ENCODE results near the gene GRK3.
"Not testable (repeated sequence)": the region's sequence is repeated elsewhere in the genome, so short reads cannot be mapped to it uniquely, and the experiment has no call there.

GRK3 gene

DNA sequence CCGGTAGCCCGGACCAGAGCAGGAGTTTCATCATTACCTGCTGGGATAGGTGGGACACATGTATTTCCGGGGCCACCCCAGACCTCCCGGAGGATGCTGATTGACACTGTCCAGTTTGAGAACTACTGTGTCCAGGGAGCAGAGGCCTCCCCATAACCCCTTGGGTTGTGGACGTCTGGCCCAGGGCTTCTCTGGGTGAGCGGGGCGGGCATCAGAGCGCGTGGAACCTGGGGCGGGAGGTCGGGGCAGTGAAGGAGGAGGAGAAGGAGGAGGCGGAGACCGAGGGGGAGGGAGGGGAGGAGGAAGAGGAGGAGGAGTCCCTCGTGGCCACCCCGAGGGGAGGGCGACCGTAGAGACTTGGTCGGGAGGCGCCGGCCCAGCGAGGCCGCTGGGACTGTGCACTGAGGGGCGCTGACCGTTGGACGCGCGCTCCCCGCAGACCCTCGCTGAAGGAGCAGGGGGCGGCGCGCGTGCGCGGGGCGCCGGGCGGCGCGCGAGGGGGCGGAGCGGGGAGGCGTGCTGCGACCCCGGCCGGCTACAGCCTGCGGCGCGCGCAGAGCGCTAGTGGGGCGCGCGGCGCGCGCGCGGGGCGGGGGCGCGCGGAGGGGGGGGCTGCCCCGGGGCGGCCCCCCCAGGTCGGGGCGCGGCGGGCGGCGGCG lies at the start of gene GRK3:
Gene GRK3 (plus strand): TSS at position 356 of the 659 bp plus-strand sequence. CDS start 366 bp downstream, outside the sequence.
- DNase-seq, result peak; percentile 44 to 68

- DNase-seq, result no peak
Observed at GRCh38 chr22:25518000-25518663, 46.3 kb upstream of the GRK3 start.

DNA sequence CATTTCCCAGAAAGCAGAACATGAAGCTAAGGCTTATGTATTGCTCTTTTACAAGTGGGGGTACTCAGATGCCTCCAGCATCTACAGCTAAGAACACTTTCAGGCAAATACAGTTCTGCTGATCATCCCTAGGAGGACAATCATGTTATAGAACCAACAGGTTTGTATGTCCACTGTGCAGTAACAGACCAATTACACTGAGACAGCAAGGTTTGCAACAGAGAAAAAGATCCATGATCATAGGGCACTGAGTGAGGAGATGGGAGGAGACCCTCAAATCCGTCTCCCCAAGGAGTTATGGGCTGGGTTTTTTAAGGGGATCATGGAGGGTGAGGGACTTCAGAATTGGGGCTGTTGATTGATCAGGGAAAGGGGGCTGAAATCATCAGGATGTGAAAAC lies 39.1 kb upstream of the GRK3 start:
- DNase-seq, result no peak

DNA sequence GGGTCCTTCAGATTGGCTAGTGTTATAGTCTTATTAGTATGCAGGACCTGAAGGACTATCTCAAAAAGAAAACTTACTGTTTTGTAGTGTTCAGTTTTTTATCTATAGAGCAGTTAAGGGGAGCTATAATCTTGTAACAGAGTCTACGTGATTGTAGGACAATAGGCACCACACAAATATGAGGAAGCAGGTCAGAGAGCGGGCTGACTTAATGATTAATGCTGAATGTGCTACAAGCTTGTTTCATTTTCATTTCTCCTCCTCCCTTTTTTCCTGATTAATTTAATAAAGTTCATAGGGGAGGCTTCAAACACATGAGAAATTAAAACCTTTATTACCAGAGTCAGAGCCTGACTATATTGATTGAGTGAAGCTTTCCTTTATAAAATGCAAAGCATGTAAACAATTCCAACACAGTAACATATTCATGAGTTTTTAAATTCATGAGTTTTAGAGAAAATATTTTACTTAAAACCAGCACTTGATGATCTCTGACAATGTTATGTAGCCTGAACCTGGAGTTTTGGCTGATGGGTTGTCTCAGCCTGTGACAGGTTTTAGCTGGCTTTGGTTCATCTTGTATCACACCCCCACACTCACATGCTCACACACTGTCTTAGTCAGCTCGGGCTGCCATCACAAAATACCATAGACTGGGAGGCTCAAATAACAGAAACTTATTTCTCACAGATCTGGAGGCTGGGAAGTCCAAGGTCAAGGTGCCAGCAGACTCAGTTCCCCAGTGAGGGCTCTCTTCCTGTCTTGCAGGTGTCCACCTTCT lies 38.5 kb upstream of the GRK3 start:
- DNase-seq, result not testable (repeated sequence)

DNA sequence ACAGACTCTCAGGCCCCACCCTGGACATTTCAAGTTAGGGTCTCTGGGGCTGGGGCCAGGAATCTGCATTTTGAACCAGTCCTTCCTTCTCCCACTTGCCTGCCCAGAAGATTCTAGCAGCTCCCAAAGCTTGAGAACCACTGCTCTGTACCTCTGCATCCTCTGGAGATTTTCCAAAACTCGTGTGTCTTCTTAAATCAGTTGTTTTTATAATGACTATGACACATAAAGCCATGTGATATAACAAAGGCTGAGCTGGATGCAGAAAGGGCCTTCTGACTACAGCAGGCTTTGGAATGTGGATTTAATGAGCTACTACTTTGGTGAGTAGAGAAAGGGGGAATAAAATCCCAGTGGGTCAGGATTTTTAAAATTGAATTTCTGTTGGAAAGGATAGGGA lies 37.5 kb upstream of the GRK3 start:
- DNase-seq, result not testable (repeated sequence)

DNA sequence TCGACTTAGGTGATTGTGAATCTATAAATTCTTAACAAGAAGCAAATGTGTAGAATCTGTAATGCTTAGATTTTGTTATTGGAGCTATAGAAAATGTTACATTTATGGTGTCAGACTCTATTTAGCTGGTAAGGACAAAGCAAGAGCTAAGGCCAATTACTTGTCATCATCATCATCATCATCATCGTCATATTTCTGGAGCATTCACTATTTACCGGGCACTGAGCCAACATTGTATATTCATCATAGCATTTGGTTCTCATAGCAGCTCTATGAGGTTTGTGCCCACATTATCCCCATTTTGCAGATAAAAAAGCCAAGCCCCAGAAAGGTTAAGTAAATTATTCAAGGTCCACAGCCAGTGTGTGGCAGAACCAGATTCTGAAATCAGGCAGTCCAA lies 36.4 kb upstream of the GRK3 start:
- DNase-seq, result not testable (repeated sequence)

DNA sequence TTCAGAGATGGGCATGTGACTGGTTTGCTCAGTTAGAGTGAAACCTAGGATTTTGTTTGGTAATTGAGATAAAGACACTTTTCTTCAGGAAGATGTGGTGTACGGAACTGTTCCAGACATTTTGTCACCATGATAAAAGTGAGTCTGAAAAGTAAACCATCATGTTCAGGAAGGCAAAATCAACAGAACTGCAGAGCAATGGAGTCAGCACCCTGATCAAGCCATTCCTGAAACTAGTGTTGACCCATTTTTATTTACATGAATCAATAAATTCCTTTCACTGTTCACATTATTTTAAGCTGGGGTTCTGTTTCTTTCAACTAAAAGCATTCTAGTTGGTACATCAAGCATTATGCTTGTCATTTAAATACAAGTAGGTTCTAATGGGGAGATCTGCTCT lies 35.4 kb upstream of the GRK3 start:
- DNase-seq, result not testable (repeated sequence)

- not testable (repeated sequence) for DNase-seq
Observed at GRCh38 chr22:25529541-25530137, 34.8 kb upstream of the GRK3 start.

DNA sequence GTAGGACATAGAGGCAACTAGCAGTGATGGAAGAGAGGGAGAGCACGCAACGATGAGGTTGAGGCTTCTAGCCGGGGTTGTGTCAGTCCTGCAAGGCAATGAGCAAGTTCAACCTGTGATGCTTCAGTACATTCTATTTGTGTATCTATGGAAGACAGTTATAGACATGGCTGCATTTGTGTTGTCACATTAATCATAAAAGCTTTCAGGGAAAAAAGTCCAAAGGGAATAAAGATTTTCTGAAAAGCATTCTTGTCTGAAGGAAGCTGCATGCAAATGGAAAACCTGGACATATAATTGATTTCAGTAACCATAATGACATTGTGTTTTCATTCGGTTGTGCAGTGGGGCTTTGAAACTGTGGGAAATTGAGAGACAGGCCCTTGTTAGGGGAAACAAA lies 32.8 kb upstream of the GRK3 start:
- DNase-seq, result not testable (repeated sequence)

- DNase-seq, result no peak
Observed at GRCh38 chr22:25534724-25535123, 29.8 kb upstream of the GRK3 start.

DNA sequence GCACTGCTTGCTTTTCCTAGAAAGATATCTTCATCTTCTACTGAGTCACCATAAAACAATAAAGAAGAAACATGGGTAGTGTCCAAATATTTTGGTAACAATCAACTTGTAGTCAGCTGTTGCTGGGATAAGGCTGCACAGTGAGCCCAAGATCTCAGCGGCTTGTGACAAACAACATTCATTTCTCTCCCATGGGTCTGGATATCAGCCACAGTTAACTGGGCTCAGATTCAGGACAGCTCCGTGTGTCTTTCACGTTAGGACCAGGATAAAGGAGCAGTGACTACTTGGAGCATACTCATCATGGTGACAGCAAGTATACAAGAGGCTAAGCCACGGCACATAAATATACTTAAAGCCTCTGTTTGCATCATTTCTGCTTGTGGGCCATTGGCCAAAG lies 27.9 kb upstream of the GRK3 start:
- no peak for DNase-seq

GRCh38 chr22:25540166-25540907 lies 24.1 kb upstream of the GRK3 start:
- DNase-seq, result no peak

DNA sequence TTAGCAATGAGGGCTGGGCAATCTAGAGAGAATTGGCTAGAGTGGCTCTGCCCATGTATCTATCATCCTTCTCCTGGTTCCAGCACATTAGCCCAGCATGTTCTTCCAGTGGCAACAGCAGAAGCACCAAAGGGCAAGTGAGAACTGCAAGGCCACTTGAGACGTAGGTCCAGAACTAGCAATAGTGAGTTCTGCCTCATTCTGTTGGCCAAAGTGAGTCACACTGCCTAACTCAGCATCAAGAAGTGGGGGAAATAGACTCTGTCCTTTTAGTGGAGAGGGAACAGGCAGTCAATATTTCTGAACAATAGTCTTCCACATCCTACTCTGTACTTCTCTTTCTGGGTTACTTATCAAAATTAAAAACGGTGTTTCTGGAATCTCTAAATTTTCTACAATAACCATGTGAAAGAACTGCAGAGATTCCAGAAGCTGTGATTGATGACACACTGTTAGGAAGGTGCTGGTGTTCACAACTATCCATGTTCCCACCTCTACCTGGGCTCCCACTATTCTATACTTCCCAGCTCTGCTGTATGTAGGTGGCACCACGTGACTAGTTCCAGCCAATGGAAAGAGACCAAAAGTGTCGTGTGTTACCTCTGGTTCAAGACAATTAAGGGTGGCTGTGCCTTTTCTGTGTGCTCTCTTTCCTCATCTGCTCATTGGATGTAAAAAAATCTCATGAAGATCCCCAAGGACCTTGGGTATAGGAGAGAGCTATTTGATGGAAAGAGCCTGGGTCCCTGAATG lies 23.4 kb upstream of the GRK3 start:
- no peak for DNase-seq

GRCh38 chr22:25542191-25542590 lies 22.3 kb upstream of the GRK3 start:
- DNase-seq, result no peak

DNA sequence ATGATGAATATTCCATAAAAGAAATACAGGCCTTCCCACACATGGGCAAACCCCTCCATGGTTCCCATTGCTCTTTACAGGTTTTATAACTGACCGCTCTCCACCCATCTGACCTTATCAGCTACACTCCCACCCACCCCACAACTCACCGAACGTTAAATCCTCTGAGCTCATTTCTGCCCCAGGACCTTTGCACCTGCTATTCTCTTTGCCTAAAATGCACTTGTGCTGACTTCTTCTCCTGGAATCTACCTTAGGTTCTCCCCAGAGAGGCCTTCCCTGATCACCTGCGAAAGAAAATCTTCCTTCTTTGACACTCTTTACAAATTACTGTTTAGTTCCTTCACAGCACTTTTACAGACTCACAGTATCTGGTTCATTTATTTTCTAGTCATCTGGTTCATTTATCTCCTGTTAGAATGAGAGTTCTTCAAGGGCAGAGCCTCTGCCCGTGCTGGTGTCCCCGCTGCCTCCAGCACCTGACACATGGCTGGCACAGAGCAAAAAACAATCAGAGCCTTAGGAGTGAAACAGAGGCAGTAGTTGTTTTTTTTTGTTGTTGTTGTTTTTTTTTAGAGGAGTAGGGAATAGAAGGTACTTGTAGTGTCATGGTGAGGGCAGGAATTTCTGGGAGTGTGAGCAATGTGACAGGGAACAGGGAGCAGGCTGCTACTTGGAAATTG lies 21.6 kb upstream of the GRK3 start:
- DNase-seq, result no peak

DNA sequence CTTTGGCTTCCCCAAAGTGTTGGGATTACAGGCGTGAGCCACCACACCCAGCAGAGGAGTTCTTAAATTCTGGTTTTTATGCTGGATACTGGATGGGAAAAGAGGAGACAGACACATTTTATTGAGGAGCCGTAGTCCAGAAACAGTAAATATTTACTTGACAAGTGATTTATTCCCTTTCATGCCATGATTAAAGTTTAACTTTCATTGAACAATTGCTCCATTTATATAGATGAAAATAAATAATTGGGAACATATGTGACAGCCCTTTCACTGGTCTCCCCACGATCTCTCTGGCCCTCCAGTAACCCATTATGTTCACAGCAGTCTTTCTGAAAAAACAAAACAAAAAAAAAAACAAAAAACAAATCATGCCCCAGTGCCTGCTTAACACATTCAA lies 19.3 kb upstream of the GRK3 start:
- no peak for DNase-seq

GRCh38 chr22:25545672-25546071 lies 18.8 kb upstream of the GRK3 start:
- no peak for DNase-seq

- no peak for DNase-seq
Observed at GRCh38 chr22:25546242-25546641, 18.2 kb upstream of the GRK3 start.

GRCh38 chr22:25546751-25547150 lies 17.7 kb upstream of the GRK3 start:
- peak in 1 of 2 donors; percentile 27 for DNase-seq

DNA sequence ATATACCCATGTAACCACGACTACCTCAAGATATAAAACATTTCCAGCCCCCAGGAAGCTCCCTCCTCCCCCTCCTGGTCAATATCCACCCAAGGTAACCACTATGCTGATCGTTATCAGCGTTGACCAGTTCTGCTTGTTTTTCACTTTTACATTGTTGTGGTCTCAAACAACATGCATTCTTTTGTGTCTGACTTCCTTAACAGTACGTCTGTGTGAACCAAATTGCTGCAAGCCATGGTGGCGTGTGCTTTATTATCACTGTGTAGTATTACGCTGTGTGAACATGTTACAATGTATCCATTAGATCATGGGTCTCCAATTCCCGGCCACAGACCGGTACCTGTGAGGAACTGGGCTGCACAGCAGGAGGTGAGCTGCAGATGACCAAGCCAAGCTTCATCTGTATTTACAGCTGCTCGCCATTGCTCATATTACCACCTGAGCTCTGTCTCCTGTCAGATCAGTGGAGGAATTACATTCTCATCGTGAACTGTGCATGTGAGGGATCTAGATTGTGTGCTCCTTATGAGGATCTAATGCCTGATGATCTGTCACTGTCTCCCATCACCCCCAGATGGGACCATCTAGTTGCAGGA lies 15.5 kb upstream of the GRK3 start:
- no peak for DNase-seq

DNA sequence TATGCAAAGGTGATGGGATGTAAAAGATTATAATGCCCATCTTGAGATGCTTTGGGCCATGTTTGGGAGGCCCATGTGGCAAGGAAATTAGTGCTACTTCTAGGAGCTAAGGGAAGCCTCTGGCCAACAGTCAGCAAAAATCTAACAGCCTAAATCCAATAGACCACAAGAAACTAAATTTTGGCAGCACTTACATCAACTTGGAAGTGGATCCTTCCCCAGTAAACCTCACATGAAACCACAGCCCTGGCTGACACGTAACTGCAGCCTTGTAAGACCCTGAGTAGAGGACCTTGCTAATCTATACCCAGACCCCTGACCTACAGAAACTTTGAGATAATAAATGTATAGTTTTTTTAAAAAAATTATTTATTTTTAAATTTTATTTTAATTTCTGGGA lies 13.1 kb upstream of the GRK3 start:
- no peak for DNase-seq

Measured in CD4-positive, alpha-beta T cell treated with Interleukin-1 beta for 1 hour (primary cell).